Measurements from ENCODE around the gene TTC12. TPM values are rescaled to one million over a fixed set of nuclear protein-coding genes. Genes with fewer than 3 reads are reported as not detected.

The TTC12 gene
- total RNA-seq: 12.6 and 13.2 TPM in 2 replicates
- long read RNA-seq, transcript TTC12-219 (22 exons, 2,315 nt): major isoform, 15 of 34 reads
- long read RNA-seq, partial matches to known transcripts: 8 of 34 reads
- long read RNA-seq, other reads (novel, unspliced or antisense): 11 of 34 reads

GRCh38 chr11:113314389-113315301, at the start of gene TTC12:
TTC12 (plus strand) TSS chr11:113314583; CDS start chr11:113316258, 1,675 bp downstream.
- TF ChIP-seq, protein P1, sequence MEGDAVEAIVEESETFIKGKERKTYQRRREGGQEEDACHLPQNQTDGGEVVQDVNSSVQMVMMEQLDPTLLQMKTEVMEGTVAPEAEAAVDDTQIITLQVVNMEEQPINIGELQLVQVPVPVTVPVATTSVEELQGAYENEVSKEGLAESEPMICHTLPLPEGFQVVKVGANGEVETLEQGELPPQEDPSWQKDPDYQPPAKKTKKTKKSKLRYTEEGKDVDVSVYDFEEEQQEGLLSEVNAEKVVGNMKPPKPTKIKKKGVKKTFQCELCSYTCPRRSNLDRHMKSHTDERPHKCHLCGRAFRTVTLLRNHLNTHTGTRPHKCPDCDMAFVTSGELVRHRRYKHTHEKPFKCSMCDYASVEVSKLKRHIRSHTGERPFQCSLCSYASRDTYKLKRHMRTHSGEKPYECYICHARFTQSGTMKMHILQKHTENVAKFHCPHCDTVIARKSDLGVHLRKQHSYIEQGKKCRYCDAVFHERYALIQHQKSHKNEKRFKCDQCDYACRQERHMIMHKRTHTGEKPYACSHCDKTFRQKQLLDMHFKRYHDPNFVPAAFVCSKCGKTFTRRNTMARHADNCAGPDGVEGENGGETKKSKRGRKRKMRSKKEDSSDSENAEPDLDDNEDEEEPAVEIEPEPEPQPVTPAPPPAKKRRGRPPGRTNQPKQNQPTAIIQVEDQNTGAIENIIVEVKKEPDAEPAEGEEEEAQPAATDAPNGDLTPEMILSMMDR (IDR thresholded peaks at IDR 0.05): no peak
- peaks cover 4% of the 10 kb centered on the region for H3K9me3 Mint-ChIP-seq (ENCODE audit: unreplicated experiment)
- H3K27ac Mint-ChIP-seq (ENCODE audit: unreplicated experiment): peak within 1 kb of the TSS; percentile 82
- peaks cover 18% of the 10 kb centered on the region for H3K4me1 Mint-ChIP-seq (ENCODE audit: unreplicated experiment)
- H3K4me3 Mint-ChIP-seq (ENCODE audit: unreplicated experiment): peak within 1 kb of the TSS; percentile 85
- peaks cover 21% of the 10 kb centered on the region for H3K36me3 Mint-ChIP-seq (ENCODE audit: unreplicated experiment)
- H3K27me3 Mint-ChIP-seq (ENCODE audit: unreplicated experiment): no peaks in the 10 kb centered on the region
- DNase-seq (ENCODE audit: extremely low spot score, unreplicated experiment): peak; percentile 96

GRCh38 chr11:113265362-113265761, 49.0 kb upstream of the TTC12 start:
- TF ChIP-seq, protein P1 (IDR thresholded peaks at IDR 0.05): no peak
- H3K4me1 Mint-ChIP-seq (ENCODE audit: unreplicated experiment): no peaks in the 10 kb centered on the region
- H3K36me3 Mint-ChIP-seq (ENCODE audit: unreplicated experiment): no peaks in the 10 kb centered on the region
- no peak overlapping the region for H3K4me3 Mint-ChIP-seq (ENCODE audit: unreplicated experiment)
- H3K9me3 Mint-ChIP-seq (ENCODE audit: unreplicated experiment): no peaks in the 10 kb centered on the region
- no peak for DNase-seq (ENCODE audit: extremely low spot score, unreplicated experiment)
- H3K27ac Mint-ChIP-seq (ENCODE audit: unreplicated experiment): no peak overlapping the region
- no peaks in the 10 kb centered on the region for H3K27me3 Mint-ChIP-seq (ENCODE audit: unreplicated experiment)

DNA sequence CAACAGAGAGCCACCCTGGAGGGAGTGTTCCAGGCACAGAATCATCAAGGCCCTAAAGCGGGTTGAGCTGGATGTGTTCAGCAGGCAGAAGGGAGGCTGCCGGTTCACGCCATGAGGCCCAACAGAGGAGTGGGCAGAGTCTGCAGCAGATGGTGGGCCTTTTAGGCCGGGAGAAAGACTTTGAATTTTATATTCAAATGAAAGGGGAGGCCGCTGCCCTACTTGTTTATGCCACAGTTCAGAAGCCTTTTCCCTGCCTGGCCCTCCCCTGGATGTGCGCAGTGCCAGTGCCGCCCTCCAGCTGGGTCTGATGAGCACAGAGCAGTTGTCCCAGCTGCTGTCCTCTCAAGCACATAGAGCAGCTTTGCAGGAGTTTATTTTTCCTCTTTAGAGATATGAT, 46.9 kb upstream of the TTC12 start:
- no peaks in the 10 kb centered on the region for H3K9me3 Mint-ChIP-seq (ENCODE audit: unreplicated experiment)
- TF ChIP-seq, protein P1 (IDR thresholded peaks at IDR 0.05): no peak
- no peaks in the 10 kb centered on the region for H3K36me3 Mint-ChIP-seq (ENCODE audit: unreplicated experiment)

GRCh38 chr11:113269096-113269495, 45.3 kb upstream of the TTC12 start:
- H3K4me1 Mint-ChIP-seq (ENCODE audit: unreplicated experiment): no peaks in the 10 kb centered on the region
- H3K27ac Mint-ChIP-seq (ENCODE audit: unreplicated experiment): no peak overlapping the region
- DNase-seq (ENCODE audit: extremely low spot score, unreplicated experiment): no peak
- no peak overlapping the region for H3K4me3 Mint-ChIP-seq (ENCODE audit: unreplicated experiment)
- TF ChIP-seq, protein P1 (IDR thresholded peaks at IDR 0.05): no peak
- H3K9me3 Mint-ChIP-seq (ENCODE audit: unreplicated experiment): no peaks in the 10 kb centered on the region
- no peaks in the 10 kb centered on the region for H3K36me3 Mint-ChIP-seq (ENCODE audit: unreplicated experiment)
- H3K27me3 Mint-ChIP-seq (ENCODE audit: unreplicated experiment): no peaks in the 10 kb centered on the region

More for the DNA sequence above, 46.9 kb upstream of the TTC12 start:
- no peak overlapping the region for H3K27ac Mint-ChIP-seq (ENCODE audit: unreplicated experiment)
- no peaks in the 10 kb centered on the region for H3K4me1 Mint-ChIP-seq (ENCODE audit: unreplicated experiment)
- H3K27me3 Mint-ChIP-seq (ENCODE audit: unreplicated experiment): no peaks in the 10 kb centered on the region
- DNase-seq (ENCODE audit: extremely low spot score, unreplicated experiment): no peak
- no peak overlapping the region for H3K4me3 Mint-ChIP-seq (ENCODE audit: unreplicated experiment)

DNA sequence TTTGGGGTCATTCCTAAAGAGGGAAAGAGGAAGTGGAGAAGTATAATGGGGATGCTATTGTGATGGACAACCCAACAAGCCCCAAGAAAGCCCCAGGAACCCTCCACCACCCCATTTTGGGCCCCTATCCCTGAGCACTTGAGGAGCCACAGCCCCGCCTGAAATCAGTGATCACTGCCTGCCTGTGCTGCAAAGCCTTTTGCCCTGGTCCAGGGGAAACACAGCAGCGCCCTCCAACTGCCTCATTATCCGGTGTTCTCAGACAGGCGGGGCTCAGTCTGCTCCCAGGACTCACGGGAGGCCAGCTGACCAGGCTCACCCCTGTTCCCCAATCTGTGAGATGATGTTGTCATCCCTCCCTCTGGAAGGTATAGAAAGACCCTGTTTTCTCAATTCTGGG, 44.7 kb upstream of the TTC12 start:
- Mint-ChIP-seq H3K36me3 (ENCODE audit: unreplicated experiment) (no peaks in the 10 kb centered on the region), H3K4me1 (ENCODE audit: unreplicated experiment) (no peaks in the 10 kb centered on the region), H3K9me3 (ENCODE audit: unreplicated experiment) (no peaks in the 10 kb centered on the region), H3K4me3 (ENCODE audit: unreplicated experiment) (no peak overlapping the region), H3K27me3 (ENCODE audit: unreplicated experiment) (no peaks in the 10 kb centered on the region), H3K27ac (ENCODE audit: unreplicated experiment) (no peak overlapping the region)
- TF ChIP-seq, protein P1 (IDR thresholded peaks at IDR 0.05): no peak
- DNase-seq (ENCODE audit: extremely low spot score, unreplicated experiment): no peak
